GM21447 (cell line): ENCODE results near the gene NLGN1.

Experiments
- ATAC-seq: cut with Tn5 transposase; IDR thresholded peaks from one replicate; pipeline ENCODE4 v1.9.1; 2021; ENCODE audit not compliant: unreplicated experiment

Gene NLGN1

DNA sequence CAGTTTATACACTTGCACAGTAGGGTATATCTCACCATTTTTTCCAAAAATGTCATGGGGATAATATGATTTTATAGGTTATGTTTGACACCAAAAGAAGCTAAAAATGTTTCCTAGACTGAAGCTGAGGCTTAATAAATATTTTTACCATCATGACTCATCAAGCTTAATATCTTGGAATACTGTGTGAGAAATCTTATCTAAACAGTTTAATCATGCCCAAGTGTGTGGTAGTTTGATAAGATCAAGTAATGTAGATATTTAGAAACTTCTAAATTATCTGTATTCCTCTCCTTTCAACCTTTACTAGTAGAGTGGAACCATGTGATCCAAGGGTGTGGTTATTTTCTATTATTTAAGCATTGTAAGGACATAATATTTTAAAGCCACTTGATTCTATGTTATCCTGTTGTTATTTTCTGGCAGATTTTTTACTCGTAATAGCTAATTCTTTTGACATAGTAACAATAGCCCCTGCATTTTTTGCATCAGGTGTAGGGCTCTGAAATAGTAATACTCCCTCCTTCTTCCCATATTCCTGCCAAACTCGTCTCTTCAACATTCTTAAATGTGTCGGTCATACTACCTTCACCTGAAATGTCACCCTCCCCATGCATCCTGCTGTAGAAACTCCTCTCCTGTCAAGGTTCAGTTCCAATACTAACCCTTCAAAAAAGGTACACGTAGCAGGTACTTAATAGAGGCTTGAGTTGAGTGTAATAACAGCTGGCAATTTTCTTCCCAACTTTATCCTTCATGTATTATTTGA, 729.6 kb downstream of the NLGN1 start:
- no peak for ATAC-seq

DNA sequence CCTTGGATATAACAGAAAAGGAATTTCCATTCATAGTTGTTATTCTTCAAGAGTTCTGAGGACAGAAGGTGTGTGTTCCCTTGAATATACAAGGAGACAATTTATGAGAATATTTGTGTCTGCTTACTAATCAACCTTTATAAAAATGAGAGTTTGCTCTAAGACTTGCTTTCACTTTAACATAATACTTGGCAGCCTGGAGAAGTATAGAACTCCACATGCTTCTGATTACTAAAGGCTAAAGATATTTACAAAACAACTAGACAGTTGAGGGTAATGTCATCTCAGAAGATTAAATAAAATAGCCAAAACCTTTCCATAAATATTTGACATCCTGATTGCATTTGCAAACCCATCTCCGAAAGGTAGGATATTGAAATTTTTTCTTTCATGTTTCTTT, 734.5 kb downstream of the NLGN1 start:
- no peak for ATAC-seq

DNA sequence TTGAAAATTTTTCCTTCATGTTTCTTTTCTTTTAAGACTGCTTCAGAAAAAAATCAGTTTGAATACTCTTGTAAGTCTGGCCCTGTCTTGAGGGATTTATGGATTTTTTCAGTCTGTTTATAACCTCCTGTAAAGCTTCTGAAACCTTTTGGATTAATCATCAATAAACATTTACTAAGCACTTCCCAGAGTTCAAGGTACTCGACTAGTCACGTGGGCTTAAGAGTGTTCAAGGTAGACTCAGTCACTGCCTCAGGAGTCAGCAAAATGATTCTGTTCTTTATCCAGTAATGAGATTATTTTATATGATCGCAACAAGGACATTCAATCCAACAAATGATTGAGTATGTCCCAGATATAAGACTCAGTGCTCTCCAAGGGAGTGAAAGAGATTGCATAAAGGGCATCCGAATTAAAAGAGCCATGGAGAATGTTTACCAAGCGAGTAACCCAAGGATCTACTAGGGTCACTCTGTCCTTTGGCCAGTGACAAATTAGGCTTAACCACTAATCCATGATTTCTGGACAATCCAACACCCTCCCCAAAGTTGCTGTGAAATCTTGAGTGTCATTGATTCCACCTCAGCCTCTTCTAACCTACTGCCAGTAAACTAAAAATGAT, 735.0 kb downstream of the NLGN1 start:
- ATAC-seq: no peak

DNA sequence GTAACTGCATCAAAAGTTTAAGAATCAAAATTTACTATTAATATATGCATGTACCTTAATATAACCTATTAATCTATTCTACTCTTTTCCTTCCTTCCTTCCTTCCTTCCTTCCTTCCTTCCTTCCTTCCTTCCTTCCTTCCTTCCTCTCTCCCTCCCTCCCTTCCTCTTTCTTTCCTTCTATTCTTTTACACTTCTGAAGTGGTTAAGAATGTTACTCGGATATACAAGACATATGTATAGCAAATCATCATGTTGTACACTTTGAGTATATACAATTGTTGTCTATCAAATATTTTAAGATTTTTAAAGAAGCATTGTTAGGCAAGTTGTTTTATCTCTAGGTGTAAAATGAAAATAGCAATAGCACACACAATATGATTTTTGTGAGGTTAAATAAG, 748.5 kb downstream of the NLGN1 start:
- ATAC-seq: no peak

DNA sequence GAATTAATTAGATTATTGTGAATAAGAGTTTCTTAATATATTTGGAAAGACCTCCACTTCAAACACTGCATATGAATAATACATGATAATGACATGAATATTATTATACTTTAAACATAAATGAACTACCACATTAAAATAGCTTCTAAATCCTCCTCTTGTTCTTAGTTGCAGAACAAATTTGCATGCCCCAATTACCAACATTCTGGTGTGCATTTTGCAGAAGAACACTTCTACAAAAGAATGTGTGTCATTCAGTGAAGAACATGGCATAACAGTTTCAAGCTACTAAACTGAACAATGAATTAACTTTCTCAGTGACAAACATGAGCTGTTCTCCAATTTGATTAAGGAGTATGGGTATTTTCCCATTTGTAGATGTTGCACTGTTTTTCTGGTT, 750.3 kb downstream of the NLGN1 start:
- no peak for ATAC-seq

DNA sequence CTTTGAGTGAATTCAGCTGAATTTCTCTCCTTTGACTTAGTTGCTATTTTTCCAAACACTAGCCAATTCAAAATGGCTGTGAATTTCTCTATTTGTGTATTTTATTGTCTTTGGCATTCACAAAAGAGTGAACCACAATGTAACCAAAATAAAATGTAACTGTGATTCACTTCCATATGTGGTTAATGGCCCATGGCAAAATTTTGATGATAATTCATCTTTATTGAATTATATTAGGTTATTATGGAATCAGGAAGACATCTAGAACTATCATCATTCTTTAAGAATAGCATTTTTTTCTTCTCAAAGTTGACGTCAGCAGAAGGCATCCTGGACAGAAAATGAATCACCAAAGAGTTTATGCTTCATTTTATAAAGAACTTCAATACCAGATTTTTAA, 756.3 kb downstream of the NLGN1 start:
- no peak for ATAC-seq

DNA sequence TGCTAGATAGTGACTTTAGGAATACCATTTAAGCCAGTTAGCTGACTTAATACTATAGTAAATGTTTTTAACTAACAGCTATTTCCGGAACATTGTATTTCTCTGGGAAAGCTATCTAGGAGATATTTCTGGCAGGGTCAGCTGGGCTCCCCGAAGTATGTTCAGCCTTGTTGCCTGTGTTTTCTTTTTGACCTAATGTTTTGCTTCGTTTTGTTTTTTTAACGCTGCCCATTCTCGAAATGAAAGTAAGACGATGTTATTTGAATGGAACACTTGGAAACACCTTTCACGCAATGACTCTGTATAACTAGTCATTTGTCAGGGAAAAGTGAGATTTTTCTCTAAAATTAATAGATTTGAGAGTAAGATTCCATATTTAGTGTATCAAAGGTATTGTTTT, 758.7 kb downstream of the NLGN1 start:
- no peak for ATAC-seq

DNA sequence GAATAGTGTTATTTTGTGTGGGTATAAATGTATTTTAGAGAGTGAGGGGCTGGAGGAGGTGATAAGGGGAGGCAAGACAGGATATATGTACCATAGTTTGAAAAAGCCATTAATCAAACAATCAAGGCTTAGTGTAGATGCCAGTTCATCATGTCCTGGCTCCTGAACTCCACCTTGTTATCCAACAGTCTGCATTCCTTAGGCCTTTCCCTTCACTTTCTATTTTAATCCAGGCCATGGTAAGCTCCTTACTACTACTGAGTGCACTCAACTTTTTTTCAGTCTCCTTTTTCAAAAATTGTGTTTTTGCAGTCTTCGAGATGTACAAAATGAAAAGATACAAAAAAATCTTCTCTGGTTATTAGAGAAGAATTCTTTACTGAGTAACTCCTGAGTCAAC, 761.1 kb downstream of the NLGN1 start:
- no peak for ATAC-seq

DNA sequence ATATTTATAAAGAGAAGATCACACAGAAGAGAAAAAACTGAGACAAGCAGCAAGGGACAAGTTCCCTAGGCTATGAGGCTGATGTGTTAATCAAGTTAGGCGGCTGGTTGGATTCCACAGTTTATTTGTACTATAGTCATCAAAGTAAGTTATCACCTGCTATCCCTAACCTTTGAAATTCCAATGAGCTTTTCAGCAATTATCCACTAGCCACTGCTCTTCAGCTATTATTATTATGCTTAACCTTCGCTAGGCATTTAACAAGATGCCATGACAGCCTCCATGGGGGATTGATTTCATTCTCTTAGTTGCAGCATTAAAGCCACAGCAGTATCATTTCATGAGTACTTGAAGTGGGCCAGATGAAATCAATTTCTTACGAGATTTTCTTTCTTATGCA, 762.1 kb downstream of the NLGN1 start:
- ATAC-seq: no peak

DNA sequence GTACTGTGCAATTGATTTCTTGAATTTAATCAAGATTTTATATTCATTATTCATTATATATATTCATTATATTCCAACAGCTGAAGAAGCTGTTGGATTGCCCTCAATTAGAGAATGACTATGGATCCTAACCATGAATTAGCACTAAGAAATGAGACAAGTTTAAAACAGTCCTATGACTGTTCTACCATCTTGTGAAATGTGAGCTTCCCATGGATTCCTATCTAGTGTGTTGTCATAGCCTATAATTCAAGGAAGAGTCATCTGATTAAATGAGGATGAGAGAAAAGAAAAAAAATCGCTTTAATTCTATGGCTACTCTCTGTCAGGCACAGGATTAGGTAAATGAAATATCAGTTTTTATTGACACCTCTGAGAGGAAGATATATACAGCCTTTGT, 765.0 kb downstream of the NLGN1 start:
- ATAC-seq: no peak

DNA sequence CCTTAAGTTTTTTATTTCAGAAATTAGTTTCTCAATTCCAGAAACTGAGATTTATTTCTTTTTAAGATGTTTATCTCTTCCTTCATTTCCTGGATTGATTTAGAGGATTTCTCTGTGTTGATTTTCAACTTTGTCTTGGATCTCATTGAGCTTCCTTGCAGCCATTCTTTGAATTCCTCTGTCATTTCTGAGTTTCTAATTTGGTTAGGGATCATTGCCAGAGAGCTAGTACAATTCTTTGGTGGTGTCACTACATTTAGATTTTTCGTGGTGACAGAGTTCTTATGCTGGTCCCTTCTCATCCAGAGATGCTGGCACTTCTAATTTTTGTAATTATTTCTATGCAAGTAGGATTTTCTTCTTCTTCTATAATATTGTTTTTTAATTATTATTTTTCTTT, 770.5 kb downstream of the NLGN1 start:
- ATAC-seq: no peak

DNA sequence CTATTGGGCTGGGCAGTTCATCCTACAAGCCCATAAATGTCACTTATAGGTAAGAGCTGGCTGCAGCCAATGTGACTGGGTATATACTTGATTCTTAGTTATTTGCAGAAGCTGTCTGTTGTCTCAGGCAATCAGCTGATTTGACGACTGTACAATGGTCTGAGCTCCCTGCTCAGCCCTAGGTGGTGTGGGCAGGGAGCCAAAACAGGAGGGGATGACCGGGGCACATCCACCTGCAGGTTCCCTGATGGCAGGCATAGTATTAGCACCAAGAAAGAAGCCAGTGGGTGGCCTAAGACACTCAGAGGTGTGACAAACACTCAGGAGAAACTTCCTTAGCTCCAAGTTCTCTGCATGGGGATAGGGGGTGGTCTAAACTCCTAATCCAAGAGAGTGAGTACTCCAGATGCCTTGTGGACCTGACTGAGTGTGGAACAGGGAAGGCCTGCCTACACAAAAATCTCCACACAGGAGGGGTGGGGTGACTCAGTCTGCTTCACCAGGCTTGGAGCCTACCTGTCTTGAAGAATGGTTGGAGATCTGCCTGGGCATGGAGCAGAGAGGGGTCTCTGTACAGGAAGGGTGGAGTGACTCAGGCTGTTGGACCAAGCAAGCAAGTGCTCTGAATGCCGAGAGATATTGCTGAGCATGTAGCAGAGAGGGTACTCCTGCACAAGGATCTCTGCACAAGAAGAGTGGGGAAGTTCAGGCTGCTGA, 771.2 kb downstream of the NLGN1 start:
- ATAC-seq: no peak

DNA sequence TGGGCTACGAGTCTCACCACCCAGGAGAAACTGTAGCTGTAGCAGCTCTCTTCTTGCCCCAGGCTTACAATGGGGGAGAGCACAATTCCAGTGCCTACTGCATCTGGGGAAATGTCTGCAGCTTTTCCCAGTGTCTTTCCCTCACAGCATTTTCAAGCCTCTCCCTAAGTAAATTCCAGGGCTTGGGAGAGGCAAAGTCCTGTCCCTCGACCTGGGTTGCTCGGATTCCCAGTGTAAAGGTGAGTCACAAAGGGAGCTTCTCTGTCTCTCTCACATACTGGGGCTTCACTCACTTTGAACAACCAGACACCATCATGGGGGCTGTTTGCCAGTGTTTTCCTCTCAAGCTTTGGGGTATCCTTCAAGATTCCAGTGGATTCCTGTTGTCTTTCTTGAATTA, 772.2 kb downstream of the NLGN1 start:
- ATAC-seq: no peak

DNA sequence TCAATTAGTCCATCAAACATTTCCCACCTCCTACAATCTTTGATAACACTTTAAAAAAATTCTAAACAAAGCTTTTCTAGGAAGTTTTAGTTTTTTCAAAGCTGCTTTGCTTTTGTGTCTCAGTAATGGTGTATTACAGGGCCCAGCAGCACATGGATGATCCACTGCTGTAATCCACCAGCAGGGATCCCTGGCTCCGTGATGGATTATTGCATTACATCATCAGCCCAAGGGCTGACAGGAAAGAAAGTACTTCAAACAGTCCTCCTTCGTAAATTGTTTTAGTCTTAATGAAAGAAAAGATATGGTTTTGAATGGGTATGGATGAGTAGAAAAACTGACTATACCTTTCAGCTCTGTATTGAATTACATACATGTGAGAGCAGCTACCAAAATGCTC, 772.7 kb downstream of the NLGN1 start:
- no peak for ATAC-seq

DNA sequence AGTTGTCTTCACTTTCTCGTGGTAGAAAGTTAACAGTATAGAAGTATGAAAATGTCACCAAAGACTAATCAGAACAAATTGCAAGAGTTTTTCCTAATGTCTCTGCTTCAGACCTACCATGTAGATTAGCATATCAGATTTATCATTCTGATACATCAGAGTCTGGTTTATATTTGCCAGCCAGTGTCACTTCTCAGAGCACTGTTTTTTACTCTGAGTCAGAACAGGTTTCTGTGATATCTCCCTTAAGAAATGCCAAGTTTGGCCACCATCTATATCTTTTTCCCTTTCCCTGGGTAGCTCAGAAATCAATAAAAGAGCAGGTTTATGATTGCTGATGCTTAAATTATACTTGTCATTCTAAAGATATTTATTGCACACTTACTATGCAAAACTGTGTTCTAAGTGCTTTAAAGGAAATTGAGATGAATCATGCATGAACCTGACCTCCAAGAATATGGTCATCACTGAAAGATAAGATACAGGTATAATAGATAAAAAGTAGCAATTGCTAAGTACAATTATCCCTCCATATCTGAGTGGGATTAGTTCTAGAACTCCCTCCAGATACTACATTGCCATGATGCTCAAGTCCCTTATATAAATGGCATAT, 788.9 kb downstream of the NLGN1 start:
- no peak for ATAC-seq

DNA sequence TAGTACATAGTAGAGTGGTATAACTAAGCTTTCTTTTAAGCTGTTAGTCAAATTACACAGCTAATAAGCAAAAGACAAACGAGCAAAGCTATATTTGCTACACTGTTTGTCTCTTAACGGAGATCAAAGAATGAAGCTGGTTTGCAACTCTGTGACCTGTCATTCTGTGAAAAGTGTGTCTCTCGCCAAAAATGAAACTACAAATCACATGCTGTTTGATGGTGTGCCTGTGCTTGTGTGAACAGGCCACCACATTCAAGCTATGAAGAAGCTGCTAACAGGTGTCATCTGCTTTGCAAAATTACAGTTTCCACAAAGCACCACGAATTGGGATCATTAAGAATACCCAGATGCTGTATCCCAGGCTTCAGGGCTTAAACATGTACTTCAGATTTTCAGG, 793.8 kb downstream of the NLGN1 start:
- ATAC-seq: no peak

DNA sequence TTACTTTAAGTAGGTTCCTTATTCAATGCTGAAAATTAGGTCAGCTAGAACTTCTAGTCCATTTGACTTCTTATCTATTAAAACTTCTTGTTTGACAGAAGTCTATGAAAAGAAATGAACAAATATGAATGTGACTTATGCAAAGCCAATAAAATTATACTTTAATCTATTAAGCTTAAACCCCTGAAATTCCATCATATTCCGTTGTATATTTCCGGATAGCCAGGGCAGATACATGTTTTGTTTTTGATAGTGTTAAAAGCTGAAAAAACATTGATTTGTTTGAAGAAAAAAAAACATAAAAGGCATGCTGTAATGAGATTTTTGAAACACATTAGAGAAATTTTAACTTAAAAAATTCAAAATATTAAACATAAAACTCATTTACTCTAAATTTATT, 794.4 kb downstream of the NLGN1 start:
- ATAC-seq: no peak

DNA sequence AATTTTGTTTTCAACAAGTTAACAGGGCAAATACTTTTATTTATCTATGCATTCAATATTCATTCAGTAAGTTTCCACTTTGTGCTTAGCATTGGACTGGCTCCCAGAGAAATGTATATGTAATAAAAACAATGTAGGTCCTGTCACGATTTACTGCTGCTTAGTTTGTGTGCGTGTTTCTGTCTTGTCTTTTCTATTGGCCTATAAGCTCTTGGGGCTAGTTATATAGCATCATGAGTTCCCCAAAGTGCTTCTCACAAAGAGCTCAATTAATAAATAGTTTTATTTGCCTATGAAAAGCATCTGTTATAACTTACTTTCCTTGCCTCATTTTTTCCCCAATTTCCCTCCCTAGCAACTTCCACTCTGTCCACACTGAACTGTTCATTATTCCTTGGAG, 794.9 kb downstream of the NLGN1 start:
- ATAC-seq: no peak

DNA sequence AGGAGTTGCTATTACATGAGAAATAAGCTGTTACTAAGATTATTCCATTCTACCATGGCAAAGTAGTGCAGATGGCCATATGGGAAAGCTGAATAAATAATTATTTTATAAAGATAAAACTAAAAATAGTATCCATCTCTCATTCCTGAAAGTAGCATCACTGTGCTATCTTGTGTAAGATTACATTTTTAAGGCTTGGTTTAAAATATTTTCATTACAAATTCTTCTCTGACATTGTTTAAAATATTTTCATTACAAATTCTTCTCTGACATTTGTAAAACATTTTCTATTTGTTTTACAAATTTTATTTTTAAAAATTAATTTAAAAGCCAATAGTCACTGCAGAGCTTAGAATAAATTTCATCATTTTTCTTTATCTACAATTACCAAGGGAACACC, 796.1 kb downstream of the NLGN1 start:
- ATAC-seq: no peak

DNA sequence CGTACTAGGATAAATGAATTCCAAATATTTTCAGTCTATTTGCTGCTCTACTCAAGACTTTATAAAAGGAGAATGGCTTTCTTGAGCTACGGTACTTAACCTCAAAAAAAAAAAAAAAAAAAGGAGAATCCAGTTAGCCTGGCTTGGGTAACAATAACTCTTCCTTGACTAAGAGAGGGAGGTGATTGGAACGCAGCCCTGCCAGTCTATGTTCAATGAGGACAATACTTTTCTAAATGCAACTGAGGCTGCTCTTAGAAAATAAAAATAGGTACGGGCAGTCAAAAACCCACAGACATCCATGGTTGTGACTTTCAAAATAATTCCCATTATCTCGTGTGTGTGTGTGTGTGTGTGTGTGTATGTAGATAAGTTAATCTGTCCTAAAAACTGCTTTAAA, 799.9 kb downstream of the NLGN1 start:
- ATAC-seq: no peak

DNA sequence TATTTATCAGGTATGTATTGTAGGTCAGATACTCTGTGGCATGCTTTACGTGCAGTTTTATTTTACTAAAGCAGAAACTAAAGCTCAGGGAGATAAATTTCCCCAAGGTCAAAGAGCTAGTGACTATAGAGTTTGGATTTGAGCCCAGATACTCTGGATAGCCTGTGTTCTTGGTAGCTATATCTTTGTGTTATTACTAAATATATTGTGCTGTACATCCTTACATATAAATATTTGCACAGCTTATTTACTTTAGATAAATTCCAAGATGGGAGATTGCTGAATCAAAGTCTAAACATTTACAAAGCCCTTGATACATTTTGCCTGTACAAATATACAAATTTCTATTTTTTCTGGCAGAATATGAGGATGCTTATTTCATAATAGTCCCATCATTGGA, 800.7 kb downstream of the NLGN1 start:
- ATAC-seq: no peak

DNA sequence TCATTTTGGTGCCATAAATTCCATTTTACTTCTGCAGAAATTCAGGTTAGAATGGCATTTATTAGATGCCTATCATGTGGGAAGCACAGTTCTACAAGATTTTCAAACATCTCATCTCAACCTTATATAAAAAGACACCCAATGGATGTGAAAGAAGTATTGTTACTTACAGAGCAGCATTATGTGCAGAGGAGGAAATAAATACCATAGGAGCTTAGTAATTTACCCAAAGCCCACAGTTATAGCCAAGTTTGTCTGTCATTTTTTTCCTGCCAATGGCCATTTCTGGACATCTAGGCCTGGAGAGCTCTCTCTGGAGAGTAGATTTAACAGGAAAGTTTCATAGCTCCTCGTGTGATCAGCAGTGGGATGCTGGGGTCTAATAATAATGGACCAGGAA, 802.2 kb downstream of the NLGN1 start:
- ATAC-seq: no peak
